Left kidney (tissue), 2 donors: ENCODE data around the gene RNASET2. TPM values are rescaled to one million over a fixed set of nuclear protein-coding genes. Genes with fewer than 3 reads are reported as not detected.
"Not testable (repeated sequence)": the region's sequence is repeated elsewhere in the genome, so short reads cannot be mapped to it uniquely, and the experiment has no call there.

Experiments
- DNase-seq: peaks from one replicate; pipeline ENCODE4 v3.0.0-alpha.2; 2013
- polyA plus RNA-seq: library from polyadenylated mRNA; unstranded; fragments of 120-200 nt; gene quantifications from one replicate; pipeline ENCODE4 v1.2.1, GENCODE V29; 2013; ENCODE audit not compliant: insufficient read length

Gene RNASET2
- polyA plus RNA-seq, 1 donor: 55.2 TPM

DNA sequence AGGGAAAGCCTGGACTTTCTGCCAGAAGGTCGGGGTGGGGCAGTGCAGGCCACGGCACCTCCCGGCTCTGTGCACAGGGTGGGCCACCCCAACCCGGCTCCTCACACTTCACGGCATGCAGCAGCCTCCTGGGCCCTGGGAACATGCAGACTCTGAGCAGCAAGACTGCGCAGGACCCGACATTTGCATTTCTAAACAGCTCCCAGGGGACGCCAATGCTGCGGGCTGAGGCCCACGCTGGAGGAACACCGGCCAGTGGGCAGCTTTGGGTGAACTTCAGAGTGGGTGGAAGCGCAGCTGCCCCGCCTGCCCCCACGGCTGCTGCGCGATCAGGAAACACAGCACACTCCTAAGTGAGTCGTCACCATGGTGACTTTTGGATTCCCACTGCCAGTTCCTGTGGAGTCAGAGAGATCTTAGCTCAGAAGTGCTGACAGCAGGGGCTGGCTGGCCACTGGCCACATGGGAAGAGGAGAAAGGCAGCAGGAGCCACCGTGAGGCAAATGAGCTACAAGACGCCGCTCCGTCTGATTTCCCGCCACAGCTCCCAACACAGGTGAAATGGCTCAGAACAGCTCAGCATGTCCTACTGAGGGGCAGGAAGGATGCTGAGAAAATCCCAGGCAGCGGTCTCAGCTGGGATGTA lies 52.1 kb downstream of the RNASET2 start:
- DNase-seq: no peak

DNA sequence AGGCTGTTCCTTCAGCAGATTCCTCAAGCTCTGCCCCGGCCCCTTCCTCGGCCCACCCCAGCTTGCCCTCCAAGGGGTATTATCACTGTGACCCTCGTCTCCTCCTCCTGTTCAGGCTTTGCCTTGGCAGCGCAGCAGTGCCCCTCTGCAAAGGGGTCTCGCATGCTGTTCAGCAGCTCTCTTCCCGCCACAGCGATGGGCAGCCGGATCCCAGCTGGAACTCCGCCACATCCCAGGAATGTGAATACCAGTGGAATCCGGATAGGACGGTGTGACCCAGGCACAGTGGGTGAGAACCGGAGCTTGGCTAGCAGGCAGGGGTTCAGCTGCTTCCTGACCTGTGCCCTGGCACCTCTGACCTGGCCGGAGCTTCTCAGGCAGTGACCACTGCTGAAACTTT lies 52.9 kb downstream of the RNASET2 start:
- no peak for DNase-seq

DNA sequence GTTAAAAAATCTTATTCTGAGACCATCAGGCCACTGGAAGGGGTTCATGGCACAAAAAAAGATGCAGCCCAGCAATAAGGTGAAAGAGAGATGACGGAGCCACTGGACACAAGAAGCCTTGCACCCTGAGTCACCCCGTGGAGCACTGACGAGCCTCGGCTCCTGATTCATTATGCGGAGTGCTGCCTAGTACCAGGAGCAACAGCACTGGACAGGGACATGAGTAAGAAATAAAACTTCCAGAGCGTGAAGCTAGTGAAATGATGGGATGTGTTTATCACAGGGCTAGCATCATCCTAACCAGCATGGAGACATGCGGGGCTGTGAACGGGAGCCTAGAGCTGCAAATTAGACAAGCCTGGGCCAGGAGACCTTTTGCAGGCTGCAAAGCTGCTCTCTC lies 53.3 kb downstream of the RNASET2 start:
- DNase-seq: no peak

DNA sequence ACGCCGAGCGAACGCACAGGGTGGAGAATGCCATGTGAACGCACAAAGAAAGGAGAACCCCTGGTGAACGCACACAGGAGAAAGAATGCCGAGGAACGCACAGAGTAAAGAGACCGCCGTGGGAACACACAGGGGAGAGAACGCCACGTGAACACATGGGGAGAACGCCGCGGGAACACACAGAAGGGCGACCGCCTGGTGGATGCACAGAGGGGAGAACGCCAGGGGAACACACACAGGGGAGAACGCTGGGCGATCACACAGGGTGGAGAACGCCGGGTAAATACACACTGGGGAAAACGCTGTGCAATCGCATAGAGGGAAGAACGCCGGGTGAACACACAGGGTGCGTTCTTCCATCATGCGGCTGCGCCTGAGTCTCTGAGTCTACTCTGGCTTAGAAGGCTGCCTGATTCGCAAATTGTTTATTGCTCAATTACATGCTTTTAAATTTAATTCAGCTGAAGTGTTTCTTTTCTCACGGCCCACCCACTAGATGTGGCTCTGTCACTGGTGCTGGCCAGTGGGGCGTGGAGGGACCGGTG lies 54.1 kb downstream of the RNASET2 start:
- DNase-seq: no peak

DNA sequence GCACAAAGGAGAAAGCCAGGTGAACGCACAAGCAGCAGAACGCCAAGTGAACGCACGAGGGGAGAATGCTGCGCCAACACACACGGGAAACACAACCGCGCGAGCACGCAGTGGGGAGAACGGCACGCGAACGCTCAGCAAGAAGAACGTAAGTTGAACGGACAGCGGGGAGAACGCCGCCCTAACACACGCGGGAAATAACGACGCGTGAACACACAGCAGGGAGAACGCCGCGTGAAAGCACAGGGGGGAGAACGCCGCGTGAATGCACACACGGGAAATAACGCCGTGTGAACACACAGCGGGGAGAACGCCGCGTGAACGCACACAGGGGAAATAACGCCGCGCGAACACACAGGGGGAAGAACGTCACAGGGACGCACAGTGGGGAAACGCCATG lies 54.7 kb downstream of the RNASET2 start:
- no peak for DNase-seq

DNA sequence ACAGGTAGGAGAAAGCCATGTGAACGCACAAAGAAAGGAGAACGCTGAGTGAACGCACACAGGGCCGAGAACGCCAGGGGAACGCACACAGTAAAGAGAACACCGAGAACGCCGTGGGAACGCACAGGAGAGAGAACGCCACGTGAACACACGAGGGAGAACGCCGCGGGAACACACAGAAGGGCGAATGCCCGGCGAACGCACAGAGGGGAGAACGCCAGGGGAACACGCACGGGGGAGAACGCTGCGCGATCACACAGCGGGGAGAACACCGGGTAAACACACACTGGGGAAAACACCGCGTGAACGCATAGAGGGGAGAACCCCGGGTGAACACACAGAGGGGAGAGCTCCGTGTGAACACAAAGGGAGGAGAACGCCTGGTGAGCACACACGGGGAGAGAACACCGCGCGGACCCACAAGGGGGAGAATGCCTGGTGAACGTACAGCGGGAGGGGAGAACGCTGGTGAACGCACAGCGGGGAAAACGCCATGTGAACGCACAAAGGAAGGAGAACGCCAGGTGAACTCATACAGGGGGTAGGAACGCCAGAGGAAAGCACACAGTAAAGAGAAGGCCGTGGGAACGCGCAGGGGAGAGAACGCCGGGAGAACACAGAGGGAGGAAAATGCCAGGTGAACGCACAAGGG lies 55.3 kb downstream of the RNASET2 start:
- DNase-seq: no peak

DNA sequence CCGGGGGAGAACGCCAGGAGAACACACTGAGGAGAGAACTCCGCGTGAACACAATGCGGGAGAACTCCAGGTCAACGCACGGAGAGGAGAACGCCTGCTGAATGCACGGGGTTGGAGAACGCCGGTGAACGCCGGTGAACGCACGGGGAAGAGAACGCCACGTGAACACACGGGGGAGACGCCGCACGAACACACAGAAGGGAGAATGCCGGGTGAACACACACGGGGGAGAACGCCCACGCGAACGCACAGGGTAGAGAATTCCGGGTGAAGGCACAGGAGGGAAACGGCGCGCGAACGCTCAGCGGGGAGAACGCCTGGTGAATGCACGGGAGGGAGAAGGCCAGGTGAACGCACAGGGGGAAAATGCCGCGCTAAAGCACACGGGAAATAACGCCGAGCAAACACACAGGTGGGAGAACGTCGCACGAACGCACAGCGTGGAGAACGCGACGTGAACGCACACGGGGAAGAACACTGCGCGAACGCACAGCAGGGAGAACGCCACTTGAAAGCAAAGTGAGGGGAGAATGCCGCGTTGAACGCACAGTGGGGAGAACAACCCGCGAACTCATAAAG lies 56.1 kb downstream of the RNASET2 start:
- no peak for DNase-seq

DNA sequence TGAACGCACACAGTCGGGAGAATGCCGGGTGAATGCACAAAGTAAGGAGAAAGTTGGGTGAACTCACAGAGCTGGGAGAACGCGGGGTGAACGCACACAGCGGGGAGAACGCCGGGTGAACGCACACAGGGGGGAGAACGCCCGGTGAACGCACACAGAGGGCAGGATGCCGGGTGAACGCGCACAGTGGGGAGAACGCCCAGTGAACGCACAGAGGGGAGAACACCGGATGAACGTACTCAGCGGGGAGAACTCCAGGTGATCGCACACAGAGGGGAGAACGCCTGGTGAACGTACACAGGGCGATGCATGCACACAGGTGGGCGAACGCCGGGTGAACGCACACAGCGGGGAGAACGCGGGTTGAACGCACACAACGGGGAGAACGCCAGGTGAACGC lies 57.4 kb downstream of the RNASET2 start:
- DNase-seq: no peak

DNA sequence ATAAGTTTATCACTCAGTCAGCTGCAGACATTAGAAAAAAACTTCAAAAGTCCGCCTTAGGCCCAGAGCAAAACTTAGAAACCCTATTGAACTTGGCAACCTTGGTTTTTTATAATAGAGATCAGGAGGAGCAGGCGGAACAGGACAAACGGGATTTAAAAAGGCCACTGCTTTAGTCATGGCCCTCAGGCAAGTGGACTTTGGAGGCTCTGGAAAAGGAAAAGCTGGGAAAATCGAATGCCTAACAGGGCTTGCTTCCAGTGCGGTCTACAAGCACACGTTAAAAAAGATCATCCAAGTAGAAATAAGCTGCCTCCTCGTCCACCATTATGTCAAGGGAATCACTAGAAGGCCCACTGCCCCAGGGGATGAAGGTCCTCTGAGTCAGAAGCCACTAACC lies 61.7 kb downstream of the RNASET2 start:
- not testable (repeated sequence) for DNase-seq

DNA sequence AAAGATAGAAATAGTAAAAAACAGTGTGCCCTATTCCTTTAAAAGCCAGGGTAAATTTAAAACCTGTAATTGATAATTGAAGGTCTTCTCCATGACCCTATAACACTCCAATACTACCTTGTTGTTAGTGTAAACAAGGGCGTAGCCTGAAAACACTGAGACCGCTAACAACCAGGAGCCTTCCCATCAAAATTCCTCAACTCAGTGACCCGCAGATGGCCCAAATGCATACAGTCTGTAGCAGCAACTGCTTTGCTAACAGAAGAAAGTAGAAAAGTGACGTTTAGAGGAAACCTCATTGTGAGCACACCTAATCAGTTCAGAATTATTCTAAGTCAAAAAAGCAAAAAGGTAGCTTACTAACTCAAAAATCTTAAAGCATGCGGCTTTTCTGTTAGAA lies 63.9 kb downstream of the RNASET2 start:
- not testable (repeated sequence) for DNase-seq

DNA sequence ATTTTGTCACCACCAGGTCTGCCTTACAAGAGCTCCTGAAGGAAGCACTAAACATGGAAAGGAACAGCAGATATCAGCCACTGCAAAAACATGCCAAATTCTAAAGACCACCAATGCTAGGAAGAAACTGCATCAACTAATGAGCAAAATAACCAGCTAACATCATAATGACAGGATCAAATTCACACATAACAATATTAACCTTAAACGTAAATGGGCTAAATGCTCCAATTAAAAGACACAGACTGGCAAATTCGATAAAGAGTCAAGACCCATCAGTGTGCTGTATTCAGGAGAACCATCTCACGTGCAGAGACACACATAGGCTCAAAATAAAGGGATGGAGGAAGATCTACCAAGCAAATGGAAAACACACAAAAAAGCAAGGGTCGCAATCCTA lies 69.6 kb downstream of the RNASET2 start:
- DNase-seq: not testable (repeated sequence)

DNA sequence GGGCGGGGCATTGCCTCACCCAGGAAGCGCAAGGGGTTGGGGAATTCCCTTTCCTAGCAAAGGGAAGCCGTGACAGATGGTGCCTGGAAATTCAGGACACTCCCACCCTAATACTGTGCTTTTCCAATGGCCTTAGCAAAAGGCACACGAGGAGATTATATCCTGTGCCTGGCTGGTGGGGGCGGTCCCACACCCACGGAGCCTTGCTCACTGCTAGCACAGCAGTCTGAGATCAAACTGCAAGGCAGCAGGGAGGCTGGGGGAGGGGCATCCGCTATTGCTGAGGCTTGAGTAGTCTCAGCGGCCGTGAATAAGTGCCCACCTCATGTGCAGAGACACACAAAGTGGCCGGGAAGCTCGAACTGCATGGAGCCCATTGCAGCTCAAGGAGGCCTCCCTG lies 71.4 kb downstream of the RNASET2 start:
- not testable (repeated sequence) for DNase-seq

DNA sequence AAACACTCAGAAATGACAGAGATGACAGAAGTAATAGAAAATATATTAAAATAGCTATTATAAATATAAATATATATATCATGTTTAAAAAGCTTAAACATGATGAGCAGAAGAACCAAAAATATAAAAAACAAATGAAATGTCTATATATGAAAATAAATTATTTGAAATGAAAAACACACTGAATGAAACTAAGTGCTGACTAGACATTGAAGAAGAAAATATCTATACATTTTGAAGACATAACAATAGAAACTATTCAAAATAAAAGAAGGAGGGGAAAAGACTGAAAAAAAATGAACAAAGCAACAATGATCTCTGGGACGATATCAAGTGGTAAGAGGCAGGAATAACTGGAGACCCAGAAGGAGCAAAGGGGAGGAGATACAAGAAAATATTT lies 76.8 kb downstream of the RNASET2 start:
- no peak for DNase-seq

Other genes with a start within 250 kb of the RNASET2 start
- 56.8 TPM for gene CEP43, start 42.8 kb upstream of the RNASET2 start, polyA plus RNA-seq
- 0.20 TPM for gene CCR6, start 166.5 kb upstream of the RNASET2 start, polyA plus RNA-seq
- not detected for gene GPR31, start 201.4 kb upstream of the RNASET2 start, polyA plus RNA-seq